BLaER1 (cell line): ENCODE measurements around the gene INO80.
"Not testable (repeated sequence)": the region's sequence is repeated elsewhere in the genome, so short reads cannot be mapped to it uniquely, and the experiment has no call there.

Experiments used
- H3K27ac ChIP-seq: shearing (Covaris generic); formaldehyde crosslinking; 2 replicates; pipeline ENCODE4 v1.8.1; 2022
- H3K27me3 ChIP-seq: shearing (Covaris generic); formaldehyde crosslinking; 2 replicates; pipeline ENCODE4 v1.8.1; 2022
- H3K36me3 ChIP-seq: shearing (Covaris generic); formaldehyde crosslinking; 2 replicates; pipeline ENCODE4 v1.8.1; 2022
- H3K4me1 ChIP-seq: shearing (Covaris generic); formaldehyde crosslinking; 2 replicates; pipeline ENCODE4 v1.8.1; 2022
- H3K4me2 ChIP-seq: shearing (Covaris generic); formaldehyde crosslinking; 2 replicates; pipeline ENCODE4 v1.8.1; 2022
- H3K4me3 ChIP-seq: shearing (Covaris generic); formaldehyde crosslinking; 2 replicates; pipeline ENCODE4 v1.8.1; 2022
- H3K9ac ChIP-seq: shearing (Covaris generic); formaldehyde crosslinking; 2 replicates; pipeline ENCODE4 v1.8.1; 2022
- H3K9me3 ChIP-seq: shearing (Covaris generic); formaldehyde crosslinking; 2 replicates; pipeline ENCODE4 v1.8.1; 2022
- H4K20me1 ChIP-seq: shearing (Covaris generic); formaldehyde crosslinking; 2 replicates; pipeline ENCODE4 v1.8.1; 2022
- Cebpa-rat ChIP-seq: shearing (Covaris generic); IDR thresholded peaks from 2 replicates; pipeline ENCODE4 v1.8.1; 2022

Gene INO80

GRCh38 chr15:40969363-40969762 lies 146.7 kb downstream of the INO80 start:
- no peak overlapping the region; the same call in 1 of the 2 replicates for H3K4me2 ChIP-seq
- no peak overlapping the region for H3K27ac ChIP-seq
- H3K27me3 ChIP-seq: no peaks in the 10 kb centered on the region
- no peak overlapping the region for H3K4me3 ChIP-seq
- H3K4me1 ChIP-seq: peaks cover 14% of the 10 kb centered on the region
- H3K36me3 ChIP-seq: 0 out of 2 replicates have a peak, but pooled peaks cover under 1% of the 10 kb centered on the region
- H4K20me1 ChIP-seq: no peaks in the 10 kb centered on the region
- H3K9me3 ChIP-seq: no peaks in the 10 kb centered on the region
- no peak for TF ChIP-seq Cebpa-rat
- H3K9ac ChIP-seq: no peak overlapping the region

- Histone ChIP-seq H3K4me3 (no peak overlapping the region), H3K4me2 (no peak overlapping the region), H3K36me3 (no peaks in the 10 kb centered on the region), H3K9me3 (no peaks in the 10 kb centered on the region), H3K27me3 (no peaks in the 10 kb centered on the region), H3K9ac (no peak overlapping the region), H4K20me1 (no peaks in the 10 kb centered on the region), H3K27ac (no peak overlapping the region), H3K4me1 (peaks cover 14% of the 10 kb centered on the region)
- TF ChIP-seq Cebpa-rat: no peak
Observed at GRCh38 chr15:40968290-40969085, 147.6 kb downstream of the INO80 start.

- Histone ChIP-seq H3K4me2 (no peak overlapping the region), H3K9ac (no peak overlapping the region), H3K27ac (no peak overlapping the region), H3K27me3 (no peaks in the 10 kb centered on the region), H3K9me3 (peaks cover 4% of the 10 kb centered on the region; the same call in 1 of the 2 replicates), H3K4me3 (no peak overlapping the region), H3K4me1 (peaks cover 14% of the 10 kb centered on the region), H3K36me3 (no peaks in the 10 kb centered on the region), H4K20me1 (no peaks in the 10 kb centered on the region)
- TF ChIP-seq Cebpa-rat: no peak
Observed at GRCh38 chr15:40964634-40965033, 151.4 kb downstream of the INO80 start.

DNA sequence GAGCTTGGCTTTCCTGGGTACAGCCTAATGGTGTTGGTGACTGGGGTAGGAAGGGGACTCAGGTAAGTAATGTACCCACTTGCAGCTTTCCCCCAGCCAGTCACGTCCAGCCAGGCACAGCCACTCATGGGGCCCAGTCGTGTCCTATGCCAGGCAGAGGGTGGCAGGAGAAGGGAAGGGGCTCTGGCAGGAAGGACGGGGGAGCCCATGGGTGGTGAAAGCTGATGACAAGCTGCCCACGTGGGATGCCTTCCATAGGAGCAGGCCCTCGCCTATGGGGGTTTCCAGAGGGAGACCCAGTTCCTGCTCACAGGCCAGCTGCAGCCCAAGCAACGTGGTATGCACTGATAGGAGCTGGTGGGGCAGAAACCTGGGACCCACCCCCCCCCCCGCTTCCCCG lies 152.1 kb downstream of the INO80 start:
- Histone ChIP-seq H3K4me2 (no peak overlapping the region), H3K9me3 (peaks cover 4% of the 10 kb centered on the region; the same call in 1 of the 2 replicates), H3K4me3 (no peak overlapping the region), H3K27me3 (no peaks in the 10 kb centered on the region), H3K4me1 (peaks cover 14% of the 10 kb centered on the region), H3K9ac (no peak overlapping the region), H4K20me1 (no peaks in the 10 kb centered on the region), H3K27ac (no peak overlapping the region), H3K36me3 (no peaks in the 10 kb centered on the region)
- TF ChIP-seq Cebpa-rat: no peak

- Histone ChIP-seq H3K4me1 (peaks cover 14% of the 10 kb centered on the region), H3K27me3 (no peaks in the 10 kb centered on the region), H3K9me3 (peaks cover 4% of the 10 kb centered on the region; the same call in 1 of the 2 replicates), H3K27ac (no peak overlapping the region), H4K20me1 (peaks cover under 1% of the 10 kb centered on the region; the same call in 1 of the 2 replicates), H3K4me2 (no peak overlapping the region), H3K9ac (no peak overlapping the region), H3K36me3 (no peaks in the 10 kb centered on the region), H3K4me3 (no peak overlapping the region)
- TF ChIP-seq Cebpa-rat: no peak
Observed at GRCh38 chr15:40963201-40963600, 152.9 kb downstream of the INO80 start.

GRCh38 chr15:40962317-40962716 lies 153.8 kb downstream of the INO80 start:
- not testable (repeated sequence) for H3K27ac ChIP-seq, H4K20me1 ChIP-seq, H3K4me3 ChIP-seq, H3K9me3 ChIP-seq, H3K9ac ChIP-seq, H3K4me2 ChIP-seq, H3K36me3 ChIP-seq, H3K27me3 ChIP-seq
- H3K4me1 ChIP-seq: peaks cover 23% of the 10 kb centered on the region

DNA sequence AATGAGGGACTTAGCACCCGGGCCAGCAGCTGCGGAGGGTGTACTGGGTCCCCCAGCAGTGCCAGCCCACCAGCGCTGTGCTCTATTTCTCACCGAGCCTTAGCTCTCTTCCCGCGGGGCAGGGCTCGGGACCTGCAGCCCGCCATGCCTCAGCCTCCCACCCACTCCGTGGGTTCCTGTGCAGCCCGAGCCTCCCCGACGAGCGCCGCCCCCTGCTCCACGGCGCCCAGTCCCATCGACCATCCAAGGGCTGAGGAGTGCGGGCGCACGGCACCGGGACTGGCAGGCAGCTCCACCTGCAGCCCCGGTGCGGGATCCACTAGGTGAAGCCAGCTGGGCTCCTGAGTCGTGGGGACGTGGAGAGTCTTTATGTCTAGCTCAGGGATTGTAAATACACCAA lies 154.3 kb downstream of the INO80 start:
- not testable (repeated sequence) for H3K27ac ChIP-seq, H3K4me3 ChIP-seq, H3K4me2 ChIP-seq, H3K9ac ChIP-seq, H3K36me3 ChIP-seq, H3K27me3 ChIP-seq, H3K9me3 ChIP-seq
- peaks cover 25% of the 10 kb centered on the region for H3K4me1 ChIP-seq
- peaks cover 15% of the 10 kb centered on the region; the same call in 1 of the 2 replicates for H4K20me1 ChIP-seq

DNA sequence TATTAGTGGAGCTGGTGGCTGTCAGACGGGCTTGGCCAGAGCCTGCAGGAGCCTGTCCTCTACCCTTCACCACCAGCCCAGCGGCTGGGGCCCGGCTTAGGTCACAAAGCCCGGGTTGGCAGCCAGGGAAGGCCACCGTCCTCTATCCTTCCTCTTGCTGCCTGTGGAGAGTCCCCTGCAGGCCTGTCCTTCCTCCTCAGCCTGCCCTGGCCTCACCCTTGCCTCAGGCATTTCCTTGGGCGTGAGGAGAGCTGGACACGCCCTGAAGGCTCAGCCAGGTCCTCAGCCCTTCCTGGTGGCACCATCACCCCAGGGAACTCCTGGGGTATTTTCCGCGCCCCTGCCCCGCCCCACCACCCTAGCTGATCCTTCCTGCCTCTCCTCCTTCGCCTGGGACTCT lies 155.2 kb downstream of the INO80 start:
- H3K9me3 ChIP-seq: peaks cover 4% of the 10 kb centered on the region; the same call in 1 of the 2 replicates
- H3K9ac ChIP-seq: no peak overlapping the region
- H3K27ac ChIP-seq: no peak overlapping the region

GRCh38 chr15:40960151-40960885 lies 155.8 kb downstream of the INO80 start:
- H3K4me2 ChIP-seq: no peak overlapping the region
- peaks cover 4% of the 10 kb centered on the region; the same call in 1 of the 2 replicates for H3K9me3 ChIP-seq
- H4K20me1 ChIP-seq: peaks cover 30% of the 10 kb centered on the region; the same call in 1 of the 2 replicates
- TF ChIP-seq Cebpa-rat: no peak
- H3K27ac ChIP-seq: no peak overlapping the region
- peaks cover 28% of the 10 kb centered on the region for H3K4me1 ChIP-seq
- no peak overlapping the region for H3K4me3 ChIP-seq
- no peaks in the 10 kb centered on the region for H3K27me3 ChIP-seq
- H3K36me3 ChIP-seq: peaks cover 17% of the 10 kb centered on the region
- no peak overlapping the region for H3K9ac ChIP-seq

More for the DNA sequence above, 155.2 kb downstream of the INO80 start:
- Histone ChIP-seq H3K4me2 (no peak overlapping the region), H3K4me3 (no peak overlapping the region), H3K27me3 (no peaks in the 10 kb centered on the region), H3K4me1 (peaks cover 25% of the 10 kb centered on the region), H4K20me1 (peaks cover 23% of the 10 kb centered on the region; the same call in 1 of the 2 replicates), H3K36me3 (peaks cover 11% of the 10 kb centered on the region)
- no peak for TF ChIP-seq Cebpa-rat
